Esophagus (tissue), 2 donors: ENCODE measurements around the gene TNFRSF19. TPM values are rescaled to one million over a fixed set of nuclear protein-coding genes. Genes with fewer than 3 reads are reported as not detected.

Experiments
- H3K27ac ChIP-seq, 2 donors: one replicate each; pipeline ENCODE4 v1.5.1; 2013; ENCODE audit warnings: low read depth in 2 of 2, mild to moderate bottlenecking in 2 of 2, inconsistent platforms in 1 of 2, low read length in 1 of 2, moderate library complexity in 1 of 2
- H3K27me3 ChIP-seq, 2 donors: one replicate each; pipeline ENCODE4 v1.6.1; 2013; ENCODE audit warnings: low read length in 2 of 2, control low read depth in 1 of 2, mild to moderate bottlenecking in 1 of 2; ENCODE audit not compliant: insufficient read depth in 2 of 2, control insufficient read depth in 1 of 2
- H3K36me3 ChIP-seq, 2 donors: one replicate each; pipeline ENCODE4 v1.6.1; 2013; ENCODE audit warnings: low read length in 1 of 2; ENCODE audit not compliant: control insufficient read depth in 2 of 2, insufficient read depth in 2 of 2
- H3K4me1 ChIP-seq, 2 donors: one replicate each; pipeline ENCODE4 v1.6.1; 2013; ENCODE audit warnings: low read length in 1 of 2; ENCODE audit not compliant: control insufficient read depth in 2 of 2, insufficient read depth in 2 of 2
- H3K4me3 ChIP-seq, 2 donors: one replicate each; pipeline ENCODE4 v1.5.1; 2013; ENCODE audit warnings: low read length in 2 of 2, mild to moderate bottlenecking in 2 of 2, low read depth in 1 of 2, moderate library complexity in 1 of 2
- H3K9me3 ChIP-seq, 2 donors: one replicate each; pipeline ENCODE4 v1.6.1; 2013; ENCODE audit warnings: mild to moderate bottlenecking in 2 of 2, low read depth in 1 of 2, low read length in 1 of 2, moderate library complexity in 1 of 2; ENCODE audit not compliant: control insufficient read depth in 2 of 2, insufficient read depth in 1 of 2
- WGBS, 2 donors: extraction: QIAGEN DNeasy Blood & Tissue Kit; methylation state at CpG; one replicate each; pipeline ENCODE4 v1.1.7; 2013; 5-methylcytosine and 5-hydroxymethylcytosine counted together
- polyA plus RNA-seq, 2 donors: library from polyadenylated mRNA; stranded (reverse); fragments of 200-250 nt; gene quantifications; one replicate each; pipeline ENCODE4 v1.2.3, GENCODE V29; 2013
- donor health status: healthy with polysubstance abuse.
- donor health status: Bipolar disorder and iron deficiency.

Gene TNFRSF19
- polyA plus RNA-seq, 2 donors = 4.2 to 6.3 TPM

DNA sequence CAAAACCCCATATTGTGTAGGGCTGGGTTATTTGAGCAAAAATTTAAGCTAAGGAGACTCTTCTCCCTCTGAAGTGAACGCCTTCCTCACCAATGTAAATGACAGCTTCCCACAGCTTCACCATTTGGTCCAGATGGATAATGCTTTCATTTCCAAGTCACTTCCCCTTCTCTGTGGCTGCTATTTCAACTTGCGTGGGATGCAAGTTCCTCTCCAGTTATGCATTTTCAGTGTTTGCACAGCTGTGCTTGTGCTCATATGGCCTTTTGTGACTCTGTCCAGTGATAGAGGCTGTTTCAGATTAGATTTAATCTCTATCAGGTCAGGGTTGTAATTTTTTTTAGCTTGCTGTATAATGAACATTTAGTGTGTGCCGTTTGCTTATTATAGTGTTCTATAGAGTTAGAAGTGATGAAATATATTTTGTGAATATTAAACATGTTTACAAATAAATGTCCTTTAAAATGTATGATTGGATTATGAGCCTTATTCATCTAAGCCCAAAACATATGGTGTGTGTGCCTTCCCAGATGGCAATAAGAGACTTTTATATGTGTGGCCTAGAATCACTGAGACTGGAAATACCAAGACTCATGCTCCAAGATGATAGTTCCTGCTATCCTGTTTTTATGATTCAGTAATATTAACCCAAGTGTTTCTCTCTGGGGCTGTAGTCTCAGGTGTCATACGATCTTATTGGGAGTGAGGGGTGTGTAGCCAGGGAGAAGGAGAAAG is 86.6 kb downstream of the TNFRSF19 start:
- H3K27me3 ChIP-seq = no peaks in the 10 kb centered on the region
- WGBS, 2 donors = 51 to 57% methylated on average over 4 of the region's 4 CpGs
- no peaks in the 10 kb centered on the region for H3K9me3 ChIP-seq
- H3K27ac ChIP-seq = no peak overlapping the region
- no peak overlapping the region for H3K4me3 ChIP-seq
- H3K4me1 ChIP-seq = peaks cover 6 to 14% of the 10 kb centered on the region in 2 donors
- peaks cover 0 to 3% of the 10 kb centered on the region in 2 donors for H3K36me3 ChIP-seq

DNA sequence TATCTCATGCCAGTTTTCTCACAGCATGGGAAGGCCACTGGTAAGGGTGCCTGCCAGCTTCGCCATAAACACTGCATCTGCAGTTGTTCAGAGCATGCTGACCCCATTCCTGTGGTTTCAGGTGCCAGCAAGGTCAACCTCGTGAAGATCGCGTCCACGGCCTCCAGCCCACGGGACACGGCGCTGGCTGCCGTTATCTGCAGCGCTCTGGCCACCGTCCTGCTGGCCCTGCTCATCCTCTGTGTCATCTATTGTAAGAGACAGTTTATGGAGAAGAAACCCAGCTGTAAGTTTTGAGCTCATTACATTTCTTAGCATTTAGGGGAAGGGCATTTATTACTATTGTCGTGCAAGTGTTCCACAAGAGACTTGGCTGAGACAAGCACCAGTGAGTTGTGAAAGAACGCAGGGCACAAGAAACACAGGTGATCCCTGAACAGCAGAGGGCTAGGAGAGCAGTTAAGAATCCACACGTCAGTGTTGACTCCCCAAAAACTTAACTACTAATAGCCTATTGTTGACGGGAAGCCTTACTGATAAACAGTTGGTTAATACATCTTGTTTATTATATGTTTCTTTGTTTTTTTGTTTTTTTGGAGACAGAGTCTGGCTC is 88.8 kb downstream of the TNFRSF19 start:
- Histone ChIP-seq H3K9me3 (no peaks in the 10 kb centered on the region), H3K27ac (no peak overlapping the region), H3K4me1 (peaks cover 3 to 7% of the 10 kb centered on the region in 2 donors), H3K36me3 (peaks cover 0 to 3% of the 10 kb centered on the region in 2 donors), H3K27me3 (no peaks in the 10 kb centered on the region), H3K4me3 (no peak overlapping the region)
- 77 to 79% methylated on average over 15 of the region's 15 CpGs for WGBS, 2 donors

DNA sequence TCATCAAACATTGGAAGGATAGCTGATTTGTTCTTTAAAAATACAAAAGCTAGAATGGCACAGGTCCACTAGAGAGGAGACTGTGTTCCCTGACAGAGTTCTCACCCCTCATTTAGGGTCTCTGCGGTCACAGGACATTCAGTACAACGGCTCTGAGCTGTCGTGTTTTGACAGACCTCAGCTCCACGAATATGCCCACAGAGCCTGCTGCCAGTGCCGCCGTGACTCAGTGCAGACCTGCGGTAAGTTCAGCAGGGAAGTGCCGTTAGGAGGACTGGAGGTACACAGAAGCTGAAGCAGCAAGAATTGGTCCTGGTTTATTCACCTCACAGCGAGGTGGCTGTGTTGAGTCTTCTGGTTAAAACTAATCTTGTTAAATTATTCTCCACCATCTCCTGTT is 90.0 kb downstream of the TNFRSF19 start:
- peaks cover 0 to 3% of the 10 kb centered on the region in 2 donors for H3K36me3 ChIP-seq
- no peak overlapping the region for H3K27ac ChIP-seq
- H3K9me3 ChIP-seq = no peaks in the 10 kb centered on the region
- WGBS, 2 donors = 89 to 90% methylated on average over 9 of the region's 9 CpGs
- H3K4me3 ChIP-seq = no peak overlapping the region
- H3K27me3 ChIP-seq = no peaks in the 10 kb centered on the region
- no peaks in the 10 kb centered on the region for H3K4me1 ChIP-seq

DNA sequence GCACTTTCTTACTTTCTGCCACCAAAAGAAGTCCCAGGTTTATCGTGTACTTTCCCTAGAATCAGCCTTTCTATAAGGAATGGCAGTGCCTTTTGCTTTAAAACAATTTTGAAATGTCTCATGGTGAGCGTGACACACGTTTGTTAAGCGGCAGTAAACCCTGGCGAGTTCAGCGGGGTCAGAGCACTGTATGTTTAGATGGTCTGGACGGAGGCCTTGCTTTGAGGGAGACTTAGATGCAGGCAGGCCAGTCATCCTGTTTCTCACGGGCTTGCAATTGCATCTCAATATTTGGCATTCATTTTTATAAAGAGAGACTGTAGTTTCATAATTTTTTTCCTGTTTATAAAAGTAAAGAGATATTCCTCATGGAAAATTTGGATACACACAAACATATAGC is 96.4 kb downstream of the TNFRSF19 start:
- Histone ChIP-seq H3K4me3 (no peak overlapping the region), H3K27me3 (no peaks in the 10 kb centered on the region), H3K36me3 (no peaks in the 10 kb centered on the region), H3K27ac (no peak overlapping the region), H3K9me3 (no peaks in the 10 kb centered on the region), H3K4me1 (no peaks in the 10 kb centered on the region)
- WGBS, 2 donors = 85 to 86% methylated on average over 8 of the region's 8 CpGs

DNA sequence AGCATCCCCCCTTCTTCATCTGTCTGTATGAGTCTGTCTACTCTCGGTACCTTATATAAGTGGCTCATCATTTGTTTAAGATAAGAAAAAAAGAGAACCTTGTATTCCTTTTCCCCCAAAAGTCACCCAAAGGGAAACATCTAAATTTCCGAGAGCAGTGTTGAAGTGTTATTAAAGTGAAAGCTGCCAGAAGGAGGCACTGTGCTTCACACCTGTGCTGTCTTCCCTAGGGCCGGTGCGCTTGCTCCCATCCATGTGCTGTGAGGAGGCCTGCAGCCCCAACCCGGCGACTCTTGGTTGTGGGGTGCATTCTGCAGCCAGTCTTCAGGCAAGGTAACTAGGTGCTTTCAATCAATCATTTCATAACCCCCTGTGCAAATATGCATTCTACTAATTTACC is 97.5 kb downstream of the TNFRSF19 start:
- Histone ChIP-seq H3K27me3 (no peaks in the 10 kb centered on the region), H3K36me3 (no peaks in the 10 kb centered on the region), H3K27ac (no peak overlapping the region), H3K4me1 (no peaks in the 10 kb centered on the region), H3K4me3 (no peak overlapping the region), H3K9me3 (no peaks in the 10 kb centered on the region)
- WGBS, 2 donors = 95 to 96% methylated on average over 6 of the region's 6 CpGs

DNA sequence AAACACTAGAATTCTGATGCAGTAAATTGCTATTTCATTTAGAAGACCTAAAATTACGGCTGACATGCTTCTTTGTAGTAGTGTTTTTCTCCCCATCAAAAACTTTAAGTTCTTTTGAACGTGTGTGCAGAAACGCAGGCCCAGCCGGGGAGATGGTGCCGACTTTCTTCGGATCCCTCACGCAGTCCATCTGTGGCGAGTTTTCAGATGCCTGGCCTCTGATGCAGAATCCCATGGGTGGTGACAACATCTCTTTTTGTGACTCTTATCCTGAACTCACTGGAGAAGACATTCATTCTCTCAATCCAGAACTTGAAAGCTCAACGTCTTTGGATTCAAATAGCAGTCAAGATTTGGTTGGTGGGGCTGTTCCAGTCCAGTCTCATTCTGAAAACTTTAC is 98.3 kb downstream of the TNFRSF19 start:
- H3K27me3 ChIP-seq = no peaks in the 10 kb centered on the region
- no peaks in the 10 kb centered on the region for H3K4me1 ChIP-seq
- 90 to 91% methylated on average over 9 of the region's 9 CpGs for WGBS, 2 donors
- H3K36me3 ChIP-seq = no peaks in the 10 kb centered on the region
- no peak overlapping the region for H3K4me3 ChIP-seq
- H3K9me3 ChIP-seq = no peaks in the 10 kb centered on the region
- no peak overlapping the region for H3K27ac ChIP-seq

DNA sequence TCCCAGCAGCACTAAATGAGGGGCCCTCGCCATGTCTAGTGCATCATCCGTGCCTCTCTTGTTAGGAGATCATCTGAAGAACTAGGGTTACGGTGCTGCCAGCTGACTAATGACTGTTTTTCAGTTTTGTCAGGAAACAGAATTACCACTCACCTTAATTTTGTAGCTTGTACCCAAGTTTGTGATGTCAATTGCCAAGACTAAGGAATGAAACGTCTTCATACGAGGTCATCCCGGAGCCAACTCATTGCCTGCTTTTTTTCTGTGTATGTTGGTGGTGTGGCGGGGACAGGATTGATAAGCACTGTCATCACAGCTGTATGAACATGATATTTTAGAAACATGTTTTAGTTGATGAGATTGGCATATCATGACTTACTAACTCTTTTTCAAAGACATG is 100.6 kb downstream of the TNFRSF19 start:
- Histone ChIP-seq H3K4me1 (peaks cover 0 to 2% of the 10 kb centered on the region in 2 donors), H3K9me3 (no peaks in the 10 kb centered on the region), H3K27ac (no peak overlapping the region), H3K4me3 (no peak overlapping the region), H3K36me3 (no peaks in the 10 kb centered on the region), H3K27me3 (no peaks in the 10 kb centered on the region)
- WGBS, 2 donors = 81 to 85% methylated on average over 7 of the region's 7 CpGs

DNA sequence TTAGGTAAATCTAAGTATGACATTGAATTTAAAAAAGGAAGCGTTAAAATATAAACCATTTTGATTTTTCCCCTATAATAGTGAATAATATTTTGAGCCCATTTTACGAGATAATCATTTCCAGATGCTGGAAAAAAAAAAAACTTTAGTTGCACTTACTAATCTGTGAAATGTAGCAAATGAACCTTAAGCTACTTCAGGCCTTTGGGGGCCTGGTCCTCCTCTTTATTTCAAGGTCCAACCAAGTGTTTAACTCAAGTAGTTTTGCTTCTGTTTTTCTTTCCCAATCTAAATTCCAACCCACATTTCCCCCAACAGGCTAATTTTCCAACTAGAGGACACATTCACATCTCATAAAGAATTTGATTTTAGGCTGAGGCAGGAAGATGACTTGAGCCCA is 101.2 kb downstream of the TNFRSF19 start:
- Histone ChIP-seq H3K4me3 (no peak overlapping the region), H3K27me3 (no peaks in the 10 kb centered on the region), H3K36me3 (no peaks in the 10 kb centered on the region), H3K9me3 (no peaks in the 10 kb centered on the region), H3K27ac (no peak overlapping the region), H3K4me1 (peaks cover 0 to 2% of the 10 kb centered on the region in 2 donors)
- WGBS, 2 donors = 76 to 77% methylated on average over 2 of the region's 2 CpGs

DNA sequence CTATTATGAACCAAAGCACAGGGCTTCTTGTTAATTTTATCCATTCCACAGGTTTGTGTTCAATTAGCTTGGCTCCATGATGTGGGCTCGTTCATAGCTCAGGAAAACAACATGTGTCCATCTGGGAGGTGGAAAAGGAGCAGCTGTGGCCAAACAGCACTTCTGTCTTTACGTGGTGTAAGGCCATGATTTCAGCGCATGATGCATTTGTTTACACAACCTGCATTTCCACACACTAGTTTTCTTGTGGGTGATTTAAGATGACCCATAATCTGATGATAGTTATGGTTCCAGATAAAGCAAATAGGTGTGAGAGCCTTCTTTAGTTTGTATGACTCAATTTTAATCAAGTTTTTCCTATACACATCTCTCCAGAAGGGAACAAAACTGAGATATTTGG is 101.7 kb downstream of the TNFRSF19 start:
- no peak overlapping the region for H3K4me3 ChIP-seq
- WGBS, 2 donors = 74 to 80% methylated on average over 3 of the region's 3 CpGs
- no peaks in the 10 kb centered on the region for H3K9me3 ChIP-seq
- H3K36me3 ChIP-seq = no peaks in the 10 kb centered on the region
- no peak overlapping the region for H3K27ac ChIP-seq
- no peaks in the 10 kb centered on the region for H3K27me3 ChIP-seq
- H3K4me1 ChIP-seq = peaks cover 0 to 2% of the 10 kb centered on the region in 2 donors

DNA sequence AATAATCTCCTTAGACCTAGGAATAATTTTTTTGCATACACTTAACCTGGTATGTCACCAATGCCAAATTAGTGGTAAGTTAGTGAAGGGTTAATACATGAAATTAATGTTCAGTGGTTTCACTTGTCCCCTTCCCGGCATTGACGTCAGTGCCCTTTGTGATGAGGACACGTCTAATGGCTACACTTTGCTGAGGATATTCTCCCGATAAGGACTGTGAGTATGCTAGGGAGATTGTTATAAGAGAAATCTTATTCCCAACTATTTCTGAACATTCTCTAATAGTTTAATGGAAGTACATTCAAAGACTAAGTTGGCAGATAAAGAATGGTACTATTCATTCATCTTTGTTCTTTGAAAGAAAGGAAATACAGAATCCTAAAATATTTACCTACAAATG is 102.4 kb downstream of the TNFRSF19 start:
- Histone ChIP-seq H3K27me3 (no peaks in the 10 kb centered on the region), H3K4me3 (no peak overlapping the region), H3K36me3 (no peaks in the 10 kb centered on the region), H3K9me3 (no peaks in the 10 kb centered on the region), H3K27ac (no peak overlapping the region), H3K4me1 (peaks cover 0 to 2% of the 10 kb centered on the region in 2 donors)
- WGBS, 2 donors = 47 to 57% methylated on average over 4 of the region's 4 CpGs
